IPS DF 6.9 (cell line): ENCODE results near the gene SUSD6.
"Not testable (repeated sequence)": the region's sequence is repeated elsewhere in the genome, so short reads cannot be mapped to it uniquely, and the experiment has no call there.

Experiments
- DNase-seq: peaks from one replicate; pipeline ENCODE4 v3.0.0-alpha.2; 2013; ENCODE audit warnings: low read depth, low spot score
- H3K27ac ChIP-seq: one replicate; pipeline ENCODE4 v1.5.1; 2013; ENCODE audit warnings: low read length, control low read depth
- H3K27me3 ChIP-seq: 2 replicates; pipeline ENCODE4 v1.6.1; 2013; ENCODE audit warnings: mild to moderate bottlenecking, low read length; ENCODE audit not compliant: control insufficient read depth, insufficient read depth
- H3K36me3 ChIP-seq: 2 replicates; pipeline ENCODE4 v1.6.1; 2013; ENCODE audit warnings: low read length; ENCODE audit not compliant: control insufficient read depth, insufficient read depth
- H3K4me1 ChIP-seq: 2 replicates; pipeline ENCODE4 v1.6.1; 2013; ENCODE audit warnings: low read length; ENCODE audit not compliant: control insufficient read depth, insufficient read depth
- H3K4me3 ChIP-seq: 2 replicates; pipeline ENCODE4 v1.5.1; 2013; ENCODE audit warnings: mild to moderate bottlenecking, low read length
- H3K9me3 ChIP-seq: 2 replicates; pipeline ENCODE4 v1.6.1; 2013; ENCODE audit warnings: low read length, inconsistent platforms; ENCODE audit not compliant: control insufficient read depth, insufficient read depth
- WGBS: extraction: QIAGEN DNeasy Blood & Tissue Kit; methylation state at CpG from one replicate; pipeline ENCODE4 v1.1.7; 2013; ENCODE audit warnings: mixed read lengths, missing lambda C conversion rate; ENCODE audit not compliant: insufficient read length, insufficient coverage; 5-methylcytosine and 5-hydroxymethylcytosine counted together

Gene SUSD6

DNA sequence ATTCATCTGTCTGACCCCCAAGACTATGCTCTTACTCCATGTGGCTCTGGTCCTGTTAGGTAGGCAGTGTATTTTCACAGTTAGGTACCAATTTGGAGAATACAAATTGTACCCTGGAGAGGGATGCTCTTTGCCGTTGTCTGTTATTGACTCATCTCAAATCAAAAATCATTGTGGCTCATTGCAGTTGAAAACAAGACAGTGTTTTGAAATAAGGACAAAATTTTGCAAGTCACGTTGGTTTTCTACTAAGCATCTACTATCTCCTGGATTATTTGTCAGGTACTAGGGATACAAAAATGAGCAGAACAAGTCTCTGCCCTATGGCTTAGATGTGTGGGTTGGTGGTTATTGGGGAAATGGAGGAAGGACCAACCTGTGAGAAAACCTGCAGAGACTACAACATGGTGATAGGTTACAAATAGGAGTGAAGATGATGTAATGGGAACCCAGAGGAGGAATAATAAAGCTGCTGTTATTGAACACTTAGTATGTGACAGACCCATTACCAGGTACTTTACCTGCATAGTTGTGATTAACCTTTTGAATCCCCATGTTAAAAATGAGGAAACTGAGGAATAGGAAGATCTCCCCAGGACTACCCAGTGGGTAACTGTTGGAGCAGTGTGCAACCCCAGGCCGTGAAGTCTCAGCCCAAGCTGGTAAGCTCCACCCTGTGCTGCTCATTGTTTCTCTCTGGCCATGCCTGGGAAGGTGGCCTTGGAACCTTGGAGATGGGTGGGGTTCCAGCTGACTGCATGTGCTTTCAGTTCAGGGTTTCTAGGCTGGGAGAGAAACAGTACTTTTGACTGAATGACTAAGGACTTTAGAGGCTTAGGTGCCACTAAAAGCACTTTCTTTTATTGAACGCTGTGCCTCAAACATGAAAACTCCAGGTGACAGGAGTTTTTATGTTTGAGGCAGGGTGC, 82.7 kb downstream of the SUSD6 start:
- Histone ChIP-seq H3K4me3 (no peak overlapping the region), H3K27ac (no peak overlapping the region)

DNA sequence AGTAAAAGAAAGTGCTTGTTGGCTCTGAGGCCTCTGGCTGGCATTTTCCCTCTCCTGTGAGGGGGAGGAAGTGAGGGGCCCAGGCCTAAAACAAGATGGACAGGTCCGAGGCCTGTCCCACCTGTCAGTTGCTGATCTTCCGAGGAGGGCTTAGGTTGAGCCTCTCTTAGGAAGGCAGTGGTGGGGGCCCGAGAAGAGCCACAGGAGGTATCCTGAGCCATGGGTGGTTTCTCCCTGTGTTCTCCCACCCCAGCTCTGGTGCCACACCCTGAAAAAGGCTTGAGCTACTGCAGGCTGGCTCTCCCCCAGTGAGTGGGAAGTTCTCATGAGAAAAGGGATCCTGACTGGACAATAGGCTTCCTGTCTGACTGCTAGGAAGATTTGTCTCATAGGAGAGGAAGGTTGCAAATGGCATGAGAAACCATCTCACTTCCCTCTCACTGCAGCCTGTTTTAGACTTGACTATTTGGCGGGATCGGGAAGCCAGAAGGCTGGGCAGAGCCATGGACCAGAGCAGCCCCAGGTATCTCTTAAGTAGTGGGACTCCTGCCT, 83.4 kb downstream of the SUSD6 start:
- H3K4me3 ChIP-seq = no peak overlapping the region
- peaks cover 2% of the 10 kb centered on the region; the same call in 1 of the 2 replicates for H3K4me1 ChIP-seq
- DNase-seq = no peak
- H3K27ac ChIP-seq = no peak overlapping the region
- H3K27me3 ChIP-seq = no peaks in the 10 kb centered on the region
- H3K36me3 ChIP-seq = no peaks in the 10 kb centered on the region
- WGBS = no CpG with 5 or more reads among the region's 5 CpGs
- H3K9me3 ChIP-seq = no peaks in the 10 kb centered on the region

More for the DNA sequence above, 82.7 kb downstream of the SUSD6 start:
- Histone ChIP-seq H3K36me3 (no peaks in the 10 kb centered on the region), H3K4me1 (peaks cover 2% of the 10 kb centered on the region; the same call in 1 of the 2 replicates), H3K9me3 (no peaks in the 10 kb centered on the region), H3K27me3 (no peaks in the 10 kb centered on the region)
- WGBS = no CpG with 5 or more reads among the region's 4 CpGs
- DNase-seq = no peak

DNA sequence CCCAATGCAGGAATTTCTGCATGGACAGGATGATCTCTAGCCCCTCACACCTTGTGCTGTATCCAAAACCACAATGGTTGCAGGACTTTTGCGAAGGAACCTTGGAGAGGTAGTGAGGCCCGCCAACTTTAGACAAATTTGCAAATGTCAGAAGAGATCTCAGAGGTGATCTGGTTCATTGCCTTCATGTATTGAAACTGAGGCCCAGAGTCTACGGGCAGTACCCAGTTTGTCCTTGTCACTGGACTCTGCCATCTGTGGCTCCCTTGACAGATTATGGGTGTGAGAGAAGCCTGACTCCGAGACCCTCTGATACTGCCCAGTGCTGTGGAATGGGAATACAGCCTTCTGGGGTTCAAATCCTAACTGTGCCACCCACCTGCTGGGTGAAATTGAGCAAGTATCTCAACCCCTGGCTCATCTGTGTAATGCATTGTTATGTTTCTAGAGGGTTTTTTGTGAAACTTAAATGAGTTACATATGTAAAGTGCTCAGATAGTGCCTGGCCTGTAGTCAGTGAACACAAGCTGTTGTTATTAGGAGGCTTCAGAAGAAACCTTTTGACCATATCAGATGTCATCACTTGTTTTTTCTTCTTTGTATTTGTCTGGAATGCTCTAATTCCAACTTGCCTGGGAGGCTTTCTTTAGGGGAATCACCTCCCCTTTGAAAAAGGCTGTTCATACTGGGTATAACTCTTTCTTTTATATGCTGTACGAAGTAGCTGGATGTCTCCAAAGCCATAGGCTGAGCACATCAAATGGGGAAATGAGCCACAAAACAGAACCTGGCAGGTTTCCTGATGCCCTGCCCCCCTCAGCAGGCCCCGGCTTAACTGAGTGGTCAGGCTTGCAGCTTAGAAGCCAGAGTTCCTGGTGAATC, 84.2 kb downstream of the SUSD6 start:
- Histone ChIP-seq H3K9me3 (no peaks in the 10 kb centered on the region), H3K4me1 (peaks cover 2% of the 10 kb centered on the region; the same call in 1 of the 2 replicates), H3K27me3 (no peaks in the 10 kb centered on the region), H3K27ac (no peak overlapping the region), H3K4me3 (no peak overlapping the region), H3K36me3 (no peaks in the 10 kb centered on the region)
- DNase-seq = no peak
- no CpG with 5 or more reads among the region's 6 CpGs for WGBS

DNA sequence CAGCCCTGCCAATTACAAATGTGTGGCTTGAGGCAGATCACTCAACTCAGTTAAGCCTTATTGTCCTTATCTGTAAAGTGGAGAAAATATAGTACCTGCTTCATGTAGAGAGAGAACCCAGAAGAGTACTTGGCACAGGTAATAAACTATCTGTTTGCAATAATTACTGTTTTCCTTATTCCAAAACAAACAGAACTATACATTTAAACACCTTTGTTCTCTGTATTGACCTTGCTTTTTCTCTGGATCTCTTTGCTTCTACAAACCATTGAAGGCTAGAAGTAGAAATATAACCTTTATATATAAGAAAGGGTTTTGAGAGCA, 84.8 kb downstream of the SUSD6 start:
- Histone ChIP-seq H3K27ac (no peak overlapping the region), H3K4me3 (no peak overlapping the region), H3K36me3 (no peaks in the 10 kb centered on the region), H3K27me3 (no peaks in the 10 kb centered on the region), H3K9me3 (no peaks in the 10 kb centered on the region), H3K4me1 (peaks cover 2% of the 10 kb centered on the region; the same call in 1 of the 2 replicates)
- DNase-seq = no peak

DNA sequence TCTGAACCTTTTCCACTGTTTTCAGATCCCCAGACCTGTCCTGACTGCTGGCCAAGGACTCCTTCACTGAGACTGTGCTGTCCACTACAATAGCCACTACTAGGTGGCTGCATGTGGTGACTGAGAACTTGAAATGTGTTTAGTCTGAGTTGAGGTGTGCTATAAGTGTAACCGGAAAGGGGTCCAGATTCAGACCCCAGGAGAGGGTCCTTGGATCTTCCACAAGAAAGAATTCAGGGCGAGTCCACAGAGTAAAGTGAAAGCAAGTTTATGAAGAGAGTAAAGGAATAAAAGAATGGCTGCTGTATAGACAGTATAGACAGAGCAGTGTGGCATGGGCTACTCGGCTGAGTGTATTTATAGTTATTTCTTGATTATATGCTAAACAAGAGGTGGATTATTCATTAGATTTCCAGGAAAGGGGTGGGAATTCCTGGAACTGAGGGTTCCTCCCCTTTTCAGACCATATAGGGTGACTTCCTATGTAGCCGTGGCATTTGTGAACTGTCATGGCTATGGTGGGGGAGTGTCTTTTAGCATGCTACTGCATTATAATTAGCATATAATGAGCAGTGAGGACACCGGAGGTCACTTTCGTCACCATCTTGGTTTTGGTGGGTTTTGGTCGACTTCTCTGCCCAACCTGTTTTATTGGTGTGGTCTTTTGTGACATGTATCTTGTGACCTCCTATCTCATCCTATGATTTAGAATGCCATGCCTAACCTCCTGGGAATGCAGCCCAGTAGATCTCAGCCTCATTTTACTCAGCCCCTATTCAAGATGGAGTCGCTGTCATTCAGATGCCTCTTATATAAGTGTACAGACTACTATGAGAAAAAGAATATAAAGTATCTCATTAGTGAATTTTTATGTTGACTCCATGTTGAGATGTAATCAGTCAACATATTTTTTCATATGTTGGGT, 85.5 kb downstream of the SUSD6 start:
- no peak overlapping the region for H3K4me3 ChIP-seq
- peaks cover 2% of the 10 kb centered on the region; the same call in 1 of the 2 replicates for H3K4me1 ChIP-seq
- WGBS = no CpG with 5 or more reads among the region's 8 CpGs
- no peaks in the 10 kb centered on the region for H3K36me3 ChIP-seq
- no peak for DNase-seq
- no peaks in the 10 kb centered on the region for H3K9me3 ChIP-seq
- no peaks in the 10 kb centered on the region for H3K27me3 ChIP-seq
- no peak overlapping the region for H3K27ac ChIP-seq

DNA sequence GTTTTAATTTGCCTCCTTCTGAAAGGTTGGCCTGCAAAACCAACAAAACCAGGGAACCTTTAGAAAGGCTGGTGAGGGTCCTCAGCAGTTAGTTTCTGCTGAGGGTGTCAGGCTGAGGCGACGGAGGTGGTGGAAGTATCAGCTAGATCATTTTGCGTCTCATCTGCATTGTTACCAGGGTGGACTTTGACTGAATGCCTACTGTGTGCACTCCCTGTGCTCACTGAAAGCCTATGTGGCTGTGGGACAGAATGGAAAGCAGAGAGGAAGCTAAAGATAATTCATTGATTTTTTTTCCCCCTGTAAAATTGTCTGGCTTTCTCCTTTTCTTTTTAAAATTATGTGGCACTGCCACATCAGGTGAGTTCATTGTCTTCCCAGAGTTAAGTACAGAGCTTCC, 87.2 kb downstream of the SUSD6 start:
- Histone ChIP-seq H3K27me3 (no peaks in the 10 kb centered on the region), H3K9me3 (no peaks in the 10 kb centered on the region), H3K27ac (no peak overlapping the region), H3K4me3 (no peak overlapping the region), H3K36me3 (no peaks in the 10 kb centered on the region), H3K4me1 (no peaks in the 10 kb centered on the region; the same call in 1 of the 2 replicates)
- DNase-seq = no peak
- no CpG with 5 or more reads among the region's 3 CpGs for WGBS

DNA sequence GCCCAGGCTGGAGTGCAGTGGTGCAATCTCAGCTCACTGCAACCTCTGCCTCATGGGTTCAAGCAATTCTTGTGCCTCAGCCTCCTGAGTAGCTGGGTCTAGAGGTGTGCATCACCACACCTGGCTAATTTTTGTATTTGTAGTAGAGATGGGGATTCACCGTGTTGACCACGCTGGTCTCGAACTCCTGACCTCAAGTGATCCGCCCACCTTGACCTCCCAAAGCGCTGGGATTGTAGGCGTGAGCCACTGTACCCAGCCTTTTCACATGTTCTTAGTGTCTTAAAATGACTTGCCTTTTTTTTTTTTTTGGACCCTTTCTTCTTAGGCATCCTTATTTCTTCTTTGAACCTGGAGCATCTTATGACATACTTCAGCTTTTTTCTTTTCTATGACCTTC, 87.8 kb downstream of the SUSD6 start:
- not testable (repeated sequence) for H3K4me1 ChIP-seq, H3K4me3 ChIP-seq, H3K9me3 ChIP-seq, H3K36me3 ChIP-seq, H3K27ac ChIP-seq, H3K27me3 ChIP-seq, DNase-seq
- no CpG with 5 or more reads among the region's 6 CpGs for WGBS

DNA sequence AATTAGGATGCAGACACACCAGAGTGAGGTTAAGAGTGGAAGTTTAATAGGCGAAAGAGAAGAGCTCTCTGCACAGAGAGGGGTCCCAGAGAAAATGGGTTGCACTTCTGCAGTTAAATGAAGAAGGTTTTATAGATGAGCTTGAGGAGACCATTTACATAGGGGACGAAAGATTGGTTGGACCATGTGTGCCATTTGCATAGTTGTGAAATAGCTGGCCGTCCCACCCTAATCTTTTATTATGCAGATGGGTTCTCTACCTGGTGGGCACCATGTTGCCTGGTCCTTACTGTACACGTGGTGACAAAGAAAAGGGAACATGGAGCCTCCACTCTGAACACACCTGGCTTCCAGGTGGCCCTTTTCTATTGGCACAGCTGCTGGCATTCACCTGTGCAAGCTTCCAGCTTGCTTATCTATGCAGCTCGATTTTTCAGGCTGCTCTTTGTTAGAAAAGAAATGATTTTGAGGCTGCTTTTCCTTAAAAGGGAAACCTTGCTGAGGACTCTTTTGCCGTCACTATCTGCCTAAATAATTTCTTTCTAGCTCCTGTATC, 88.4 kb downstream of the SUSD6 start:
- no CpG with 5 or more reads among the region's 6 CpGs for WGBS
- no peaks in the 10 kb centered on the region for H3K27me3 ChIP-seq
- H3K4me3 ChIP-seq = no peak overlapping the region
- H3K9me3 ChIP-seq = no peaks in the 10 kb centered on the region
- DNase-seq = no peak
- H3K27ac ChIP-seq = no peak overlapping the region
- H3K36me3 ChIP-seq = no peaks in the 10 kb centered on the region
- H3K4me1 ChIP-seq = no peaks in the 10 kb centered on the region; the same call in 1 of the 2 replicates

DNA sequence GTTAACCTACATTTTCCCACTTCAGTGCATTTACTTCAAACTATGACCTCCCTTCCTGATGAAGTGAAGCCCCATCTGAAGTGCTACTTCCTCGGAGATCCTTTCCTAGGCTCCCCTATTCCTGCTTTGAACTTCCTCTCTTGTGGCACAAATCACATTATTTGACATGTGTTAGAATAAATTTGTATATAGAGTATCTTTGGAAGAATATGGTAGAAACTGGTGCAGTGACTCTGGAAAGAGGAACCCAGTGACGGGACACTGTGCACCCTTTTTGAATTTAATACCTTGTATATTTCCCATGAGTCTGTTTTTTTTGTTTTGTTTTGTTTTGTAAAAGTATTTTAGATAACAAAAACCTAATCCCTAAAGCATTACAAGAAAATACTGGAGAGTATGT, 89.2 kb downstream of the SUSD6 start:
- no peaks in the 10 kb centered on the region for H3K4me1 ChIP-seq
- no CpG with 5 or more reads among the region's 2 CpGs for WGBS
- no peaks in the 10 kb centered on the region for H3K27me3 ChIP-seq
- no peaks in the 10 kb centered on the region for H3K9me3 ChIP-seq
- H3K27ac ChIP-seq = no peak overlapping the region
- no peaks in the 10 kb centered on the region for H3K36me3 ChIP-seq
- no peak overlapping the region for H3K4me3 ChIP-seq
- DNase-seq = no peak
